Calu3 (cell line): ENCODE results near the gene ELF2. TPM values are rescaled to one million over a fixed set of nuclear protein-coding genes. Genes with fewer than 3 reads are reported as not detected.

Source experiments
- BruUV-seq: library from RNA; stranded (reverse); fragments of 400-500 nt; replicated peaks from 2 replicates; lab custom pipeline; 2021; lab: Mats Ljungman, UMichigan
- CTCF ChIA-PET: fragments of 300-600 bp; sonication (Branson Sonifier 250); formaldehyde crosslinking; loops from one replicate; lab custom pipeline; 2022; ENCODE audit warnings: antibody characterized with exemption; lab: Charles Lee
- DNase-seq: peaks from one replicate; pipeline ENCODE4 v3.0.0; 2022
- H3K27ac Mint-ChIP-seq: one replicate; pipeline ENCODE4 v1.8.0; 2022; ENCODE audit warnings: mixed read lengths; ENCODE audit not compliant: unreplicated experiment
- H3K27me3 Mint-ChIP-seq: one replicate; pipeline ENCODE4 v1.8.0; 2022; ENCODE audit warnings: mixed read lengths; ENCODE audit not compliant: unreplicated experiment
- H3K36me3 Mint-ChIP-seq: one replicate; pipeline ENCODE4 v1.8.0; 2022; ENCODE audit warnings: mild to moderate bottlenecking, moderate library complexity, mixed read lengths; ENCODE audit not compliant: insufficient read depth, unreplicated experiment
- H3K4me1 Mint-ChIP-seq: one replicate; pipeline ENCODE4 v1.8.0; 2022; ENCODE audit warnings: mild to moderate bottlenecking, low read depth, mixed read lengths; ENCODE audit not compliant: unreplicated experiment
- H3K4me3 Mint-ChIP-seq: one replicate; pipeline ENCODE4 v1.8.0; 2022; ENCODE audit warnings: mild to moderate bottlenecking, low read depth, moderate library complexity, mixed read lengths; ENCODE audit not compliant: unreplicated experiment
- H3K9me3 Mint-ChIP-seq: one replicate; pipeline ENCODE4 v1.8.0; 2022; ENCODE audit warnings: low read depth, mixed read lengths; ENCODE audit not compliant: unreplicated experiment
- intact Hi-C: fragments of 100-400 bp; cut with micrococcal nuclease; formaldehyde crosslinking; loops from one replicate; pipeline ENCODE4 v1.10.0; 2022; ENCODE audit not compliant: unreplicated experiment
- total RNA-seq: library from RNA; stranded (reverse); gene quantifications from 2 replicates; pipeline ENCODE4 v1.2.3, GENCODE V29; 2022
- TF ChIP-seq, protein P1 (sequence below): fragments of 200-600 bp; IDR thresholded peaks from one replicate; pipeline ENCODE4 v1.8.0; 2022; ENCODE audit warnings: antibody characterized with exemption; ENCODE audit not compliant: unreplicated experiment

The ELF2 gene
- total RNA-seq, 1 experiment from 2014 or later, result 27.8 TPM

DNA sequence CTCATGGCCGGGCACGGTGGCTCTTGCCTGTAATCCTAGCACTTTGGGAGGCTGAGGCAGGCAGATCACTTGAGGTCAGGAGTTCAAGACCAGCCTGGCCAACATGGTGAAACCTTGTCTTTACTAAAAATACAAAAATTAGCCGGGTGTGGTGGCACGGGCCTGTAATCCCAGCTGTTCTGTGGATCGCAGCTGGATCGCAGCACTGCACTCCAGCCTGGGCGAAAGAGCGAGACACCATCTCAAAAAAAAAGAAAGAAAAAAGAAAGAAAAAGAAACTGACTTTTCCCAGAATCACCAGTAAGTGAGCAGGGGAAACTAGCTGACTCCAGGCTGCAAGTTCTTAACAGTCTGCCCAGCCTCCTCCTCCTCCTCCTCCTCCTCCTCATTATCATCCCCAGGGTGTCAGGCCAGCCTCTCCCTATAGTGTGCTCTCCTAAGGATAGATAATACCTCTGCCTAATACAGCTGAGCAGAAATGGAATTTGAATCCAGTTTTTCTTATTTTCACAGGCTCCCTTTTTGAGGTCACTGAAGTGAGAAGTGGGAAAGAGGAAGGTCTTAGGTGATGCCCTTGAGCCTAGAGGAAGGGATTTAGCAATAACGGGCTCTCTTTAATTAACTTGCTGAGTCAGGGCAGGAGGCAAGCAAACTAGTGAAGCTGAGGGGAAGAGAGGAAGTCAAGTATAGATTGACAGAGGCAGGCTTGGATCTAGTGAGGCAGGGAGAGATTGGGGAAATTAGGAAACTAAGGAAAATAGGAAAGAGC, 11.8 kb upstream of the ELF2 start:
- CTCF ChIA-PET, result no interaction called here
- no peaks in the 10 kb centered on the region for H3K9me3 Mint-ChIP-seq
- no peaks in the 10 kb centered on the region for H3K27me3 Mint-ChIP-seq
- no peak overlapping the region for H3K4me3 Mint-ChIP-seq
- H3K27ac Mint-ChIP-seq, result no peak overlapping the region
- no TSS peak for BruUV-seq
- H3K36me3 Mint-ChIP-seq, result no peaks in the 10 kb centered on the region
- intact Hi-C loops, result no loop called here
- TF ChIP-seq, protein P1, sequence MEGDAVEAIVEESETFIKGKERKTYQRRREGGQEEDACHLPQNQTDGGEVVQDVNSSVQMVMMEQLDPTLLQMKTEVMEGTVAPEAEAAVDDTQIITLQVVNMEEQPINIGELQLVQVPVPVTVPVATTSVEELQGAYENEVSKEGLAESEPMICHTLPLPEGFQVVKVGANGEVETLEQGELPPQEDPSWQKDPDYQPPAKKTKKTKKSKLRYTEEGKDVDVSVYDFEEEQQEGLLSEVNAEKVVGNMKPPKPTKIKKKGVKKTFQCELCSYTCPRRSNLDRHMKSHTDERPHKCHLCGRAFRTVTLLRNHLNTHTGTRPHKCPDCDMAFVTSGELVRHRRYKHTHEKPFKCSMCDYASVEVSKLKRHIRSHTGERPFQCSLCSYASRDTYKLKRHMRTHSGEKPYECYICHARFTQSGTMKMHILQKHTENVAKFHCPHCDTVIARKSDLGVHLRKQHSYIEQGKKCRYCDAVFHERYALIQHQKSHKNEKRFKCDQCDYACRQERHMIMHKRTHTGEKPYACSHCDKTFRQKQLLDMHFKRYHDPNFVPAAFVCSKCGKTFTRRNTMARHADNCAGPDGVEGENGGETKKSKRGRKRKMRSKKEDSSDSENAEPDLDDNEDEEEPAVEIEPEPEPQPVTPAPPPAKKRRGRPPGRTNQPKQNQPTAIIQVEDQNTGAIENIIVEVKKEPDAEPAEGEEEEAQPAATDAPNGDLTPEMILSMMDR, result no peak
- no peaks in the 10 kb centered on the region for H3K4me1 Mint-ChIP-seq
- DNase-seq, result no peak

DNA sequence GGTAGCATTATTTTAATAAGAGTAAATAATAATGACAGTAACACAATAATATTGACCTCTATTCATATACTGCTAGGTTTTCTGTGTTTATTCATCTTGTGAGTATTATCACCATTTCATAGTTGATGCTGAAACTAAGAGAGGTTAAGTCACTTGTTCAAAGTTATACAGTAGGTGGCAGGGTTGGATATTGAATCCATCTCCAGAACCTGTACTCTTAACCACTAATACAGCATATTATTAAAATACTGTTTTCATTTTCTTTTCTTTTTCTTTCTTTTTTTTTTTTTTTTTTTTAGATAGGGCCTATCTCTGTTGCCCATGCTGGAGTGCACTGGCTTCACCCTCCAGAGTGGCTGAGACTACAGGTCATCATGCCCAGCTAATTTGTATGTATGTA, 7.1 kb upstream of the ELF2 start:
- Mint-ChIP-seq H3K27ac (no peak overlapping the region), H3K36me3 (peaks cover under 1% of the 10 kb centered on the region), H3K4me3 (no peak overlapping the region), H3K27me3 (no peaks in the 10 kb centered on the region), H3K4me1 (no peaks in the 10 kb centered on the region), H3K9me3 (no peaks in the 10 kb centered on the region)
- DNase-seq, result no peak
- CTCF ChIA-PET, result no interaction called here
- no TSS peak for BruUV-seq
- TF ChIP-seq, protein P1, result no peak
- intact Hi-C loops, result no loop called here

DNA sequence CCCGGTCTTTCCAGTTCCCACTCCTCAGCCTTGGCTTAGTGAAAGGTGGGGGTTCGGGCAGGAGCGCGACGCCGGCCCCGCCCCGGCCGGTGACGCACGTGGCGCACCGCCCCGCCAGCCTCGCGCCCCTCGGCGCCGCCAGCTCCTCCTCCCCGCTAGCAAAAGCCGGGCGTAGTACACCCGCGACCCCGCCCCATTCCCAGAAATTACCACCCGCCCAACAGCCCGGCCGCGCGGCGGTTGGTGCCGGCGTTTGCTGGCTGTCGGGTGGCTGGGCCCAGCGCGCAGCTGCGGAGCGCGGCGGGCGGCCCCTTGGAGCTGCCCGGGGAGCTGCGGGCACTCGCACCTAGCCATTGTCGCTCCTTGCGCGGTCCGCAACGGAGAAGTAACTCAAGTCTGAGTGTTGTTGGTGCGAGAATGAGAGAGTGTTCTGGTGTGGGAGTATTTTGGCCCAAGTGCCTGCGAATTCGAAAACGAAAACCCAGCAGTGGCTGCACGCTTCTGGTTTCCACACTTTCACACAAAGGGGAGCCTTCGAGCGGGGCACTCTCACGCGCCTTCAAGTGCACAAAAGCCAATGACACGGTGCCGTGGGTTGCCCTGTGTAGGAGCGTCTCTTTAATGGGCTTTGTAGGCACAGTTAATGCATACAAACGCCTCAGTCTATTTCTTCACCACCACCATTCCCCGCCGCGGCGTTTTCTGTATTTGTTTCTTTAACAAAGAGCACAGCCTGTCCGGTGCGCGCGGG, 1.0 kb upstream of the ELF2 start:
- TSS peak; percentile 72 for BruUV-seq
- Mint-ChIP-seq H3K36me3 (peaks cover 35% of the 10 kb centered on the region), H3K4me1 (no peaks in the 10 kb centered on the region), H3K27me3 (no peaks in the 10 kb centered on the region), H3K27ac (peak overlapping the region; percentile 66), H3K4me3 (peak overlapping the region; percentile 90), H3K9me3 (no peaks in the 10 kb centered on the region)
- DNase-seq, result peak; percentile 93
- intact Hi-C loops, result loop anchor here (10.0 kb wide), 1 partner anchor 953 kb away; no protein-coding TSS in a partner anchor
- TF ChIP-seq, protein P1, result no peak
- CTCF ChIA-PET, result interaction anchor here (1.4 kb wide), 1 partner anchor 118 kb away, joined by 4 read pairs; no protein-coding TSS in a partner anchor

DNA sequence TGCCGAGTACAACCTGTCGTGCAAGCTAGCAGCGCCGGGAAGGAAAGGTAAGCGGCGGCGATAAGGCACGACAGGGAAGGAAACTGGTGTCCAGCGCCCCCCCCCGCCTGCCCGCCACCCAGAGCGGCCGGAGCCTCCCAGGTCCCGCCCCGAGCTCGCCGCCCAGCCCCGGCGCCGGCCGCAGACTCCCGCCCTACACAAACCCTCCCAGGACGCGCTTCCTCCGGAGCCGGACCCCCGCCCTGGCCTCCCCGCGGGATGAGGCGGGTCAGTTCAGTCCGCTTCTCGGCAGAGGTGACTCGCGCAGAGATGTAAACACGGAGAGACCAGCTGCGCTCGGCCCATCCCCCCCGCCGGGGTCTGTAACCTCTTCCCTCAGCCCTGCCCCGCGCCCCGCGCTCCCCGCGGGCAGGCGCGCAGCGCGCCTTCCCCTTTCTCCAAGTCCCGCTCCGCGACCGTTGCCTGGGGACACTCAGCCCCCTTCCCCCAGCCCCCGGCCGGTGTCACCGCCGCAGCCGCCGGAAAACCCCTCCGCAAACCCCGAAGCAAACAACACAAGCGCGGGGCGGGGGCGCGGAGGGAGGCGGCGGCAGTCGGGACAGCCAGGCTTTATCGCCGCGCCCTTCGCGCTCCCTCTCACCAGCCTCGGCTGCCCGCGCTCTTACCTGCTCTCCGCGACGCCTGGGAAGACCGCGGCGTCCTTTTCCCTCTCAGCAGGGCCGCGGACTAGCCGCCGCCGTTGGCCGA, 543 bp downstream of the ELF2 start:
- H3K9me3 Mint-ChIP-seq, result no peaks in the 10 kb centered on the region
- intact Hi-C loops, result loop anchor here (10.0 kb wide), 1 partner anchor 952 kb away; no protein-coding TSS in a partner anchor
- peak; percentile 80 for DNase-seq
- peaks cover 35% of the 10 kb centered on the region for H3K36me3 Mint-ChIP-seq
- H3K4me3 Mint-ChIP-seq, result peak overlapping the region; percentile 90
- no peaks in the 10 kb centered on the region for H3K27me3 Mint-ChIP-seq
- TF ChIP-seq, protein P1, result no peak
- no TSS peak for BruUV-seq
- peak overlapping the region; percentile 40 for H3K27ac Mint-ChIP-seq
- H3K4me1 Mint-ChIP-seq, result no peaks in the 10 kb centered on the region
- CTCF ChIA-PET, result interaction anchor here (0.6 to 1.8 kb wide), 8 partner anchors 13 to 725 kb away, joined by 3 to 8 read pairs (median 4); partner anchors contain the start of gene NAA15
